WTC11 (cell line): Measurements from ENCODE around the gene RYR2. TPM values are rescaled to one million over a fixed set of nuclear protein-coding genes. Genes with fewer than 3 reads are reported as not detected.

Source experiments
- ATAC-seq: fragments of 200-7000 bp; cut with Tn5 transposase; 2 replicates; pipeline ENCODE4 v1.10.0; 2021; ENCODE audit warnings: mild to moderate bottlenecking, moderate library complexity
- CTCF ChIA-PET: fragments of 300-600 bp; sonication (Branson Sonifier 250); formaldehyde crosslinking; loops from one replicate; lab custom pipeline; 2021; ENCODE audit warnings: antibody characterized with exemption; lab: Charles Lee
- POLR2A ChIA-PET: fragments of 350-600 bp; sonication (Branson Sonifier 250); formaldehyde crosslinking; loops from one replicate; lab custom pipeline; 2021; ENCODE audit warnings: antibody characterized with exemption; lab: Charles Lee
- DNase-seq: peaks from one replicate; pipeline ENCODE4 v3.0.0; 2021; ENCODE audit warnings: low spot score
- H3K27ac Mint-ChIP-seq: 2 replicates; pipeline ENCODE4 v1.8.0; 2021; ENCODE audit warnings: mixed read lengths
- H3K27me3 Mint-ChIP-seq: 2 replicates; pipeline ENCODE4 v1.8.0; 2021; ENCODE audit warnings: low read depth, mild to moderate bottlenecking, moderate library complexity, mixed read lengths
- H3K36me3 Mint-ChIP-seq: 2 replicates; pipeline ENCODE4 v1.8.0; 2021; ENCODE audit warnings: mixed read lengths
- H3K4me1 Mint-ChIP-seq: 2 replicates; pipeline ENCODE4 v1.8.0; 2022; ENCODE audit warnings: mixed read lengths
- H3K4me3 Mint-ChIP-seq: 2 replicates; pipeline ENCODE4 v1.8.0; 2021; ENCODE audit warnings: mild to moderate bottlenecking, moderate library complexity, mixed read lengths
- H3K9me3 Mint-ChIP-seq: 2 replicates; pipeline ENCODE4 v1.8.0; 2021; ENCODE audit warnings: mixed read lengths
- ATF3 ChIP-seq: sonication (generic); formaldehyde crosslinking; conservative IDR thresholded peaks from 2 replicates; pipeline ENCODE4 v1.8.1; 2022; ENCODE audit warnings: mild to moderate bottlenecking, missing genetic modification reagents
- CREB1 ChIP-seq: sonication (generic); formaldehyde crosslinking; IDR thresholded peaks from 2 replicates; pipeline ENCODE4 v1.8.0; 2023; ENCODE audit warnings: mild to moderate bottlenecking, missing genetic modification reagents
- ESRRA ChIP-seq: sonication (generic); formaldehyde crosslinking; IDR thresholded peaks from 2 replicates; pipeline ENCODE4 v1.8.1; 2022; ENCODE audit warnings: mild to moderate bottlenecking, missing genetic modification reagents, borderline replicate concordance
- GABPB1 ChIP-seq: sonication (generic); formaldehyde crosslinking; IDR thresholded peaks from 2 replicates; pipeline ENCODE4 v1.8.1; 2023; ENCODE audit warnings: mild to moderate bottlenecking, missing genetic modification reagents
- GTF2I ChIP-seq: fragments of 250-450 bp; sonication (Bioruptor Pico); conservative IDR thresholded peaks from 2 replicates; pipeline ENCODE4 v1.4.0; 2021; ENCODE audit warnings: mild to moderate bottlenecking
- MLX ChIP-seq: sonication (generic); formaldehyde crosslinking; IDR thresholded peaks from 2 replicates; pipeline ENCODE4 v1.8.1; 2023; ENCODE audit warnings: mild to moderate bottlenecking, missing genetic modification reagents, moderate library complexity
- SMAD4 ChIP-seq: sonication (generic); formaldehyde crosslinking; IDR thresholded peaks from 2 replicates; pipeline ENCODE4 v1.8.0; 2022; ENCODE audit warnings: mild to moderate bottlenecking, missing genetic modification reagents
- STAT6 ChIP-seq: sonication (generic); formaldehyde crosslinking; conservative IDR thresholded peaks from 2 replicates; pipeline ENCODE4 v1.8.1; 2023; ENCODE audit warnings: mild to moderate bottlenecking, low read depth, missing genetic modification reagents, moderate library complexity
- TCF7 ChIP-seq: sonication (generic); formaldehyde crosslinking; IDR thresholded peaks from 2 replicates; pipeline ENCODE4 v1.8.0; 2022; ENCODE audit warnings: mild to moderate bottlenecking, low read depth, missing genetic modification reagents, moderate library complexity
- TP53 ChIP-seq: sonication (generic); formaldehyde crosslinking; IDR thresholded peaks from 2 replicates; pipeline ENCODE4 v1.8.1; 2023; ENCODE audit warnings: mild to moderate bottlenecking, missing genetic modification reagents
- USF2 ChIP-seq: sonication (generic); formaldehyde crosslinking; IDR thresholded peaks from 2 replicates; pipeline ENCODE4 v1.8.1; 2023; ENCODE audit warnings: mild to moderate bottlenecking, missing genetic modification reagents, moderate library complexity
- ZBTB21 ChIP-seq: sonication (generic); formaldehyde crosslinking; IDR thresholded peaks from 2 replicates; pipeline ENCODE4 v1.8.1; 2023; ENCODE audit warnings: mild to moderate bottlenecking, missing genetic modification reagents, borderline replicate concordance
- ZBTB43 ChIP-seq: sonication (generic); formaldehyde crosslinking; IDR thresholded peaks from 2 replicates; pipeline ENCODE4 v1.8.1; 2023; ENCODE audit warnings: mild to moderate bottlenecking, missing genetic modification reagents
- ZNF138 ChIP-seq: sonication (generic); formaldehyde crosslinking; conservative IDR thresholded peaks from 2 replicates; pipeline ENCODE4 v1.8.1; 2022; ENCODE audit warnings: mild to moderate bottlenecking, moderate library complexity, missing genetic modification reagents
- ZNF281 ChIP-seq: sonication (generic); formaldehyde crosslinking; IDR thresholded peaks from 2 replicates; pipeline ENCODE4 v1.8.0; 2023; ENCODE audit warnings: mild to moderate bottlenecking, missing genetic modification reagents
- ZNF317 ChIP-seq: sonication (generic); formaldehyde crosslinking; IDR thresholded peaks from 2 replicates; pipeline ENCODE4 v1.8.1; 2023; ENCODE audit warnings: low read depth, mild to moderate bottlenecking, moderate library complexity, missing genetic modification reagents, borderline replicate concordance
- ZSCAN18 ChIP-seq: fragments of 250-450 bp; sonication (Bioruptor Pico); IDR thresholded peaks from 2 replicates; pipeline ENCODE4 v2.1.2; 2022; ENCODE audit warnings: mild to moderate bottlenecking, moderate library complexity
- total RNA-seq: library from RNA; stranded (reverse); gene quantifications from 3 replicates; pipeline ENCODE4 v1.2.3, GENCODE V29; 2021

The RYR2 gene
- total RNA-seq, 1 experiment from 2014 or later, result 7.9 TPM

GRCh38 chr1:237702161-237702560 lies 660.2 kb downstream of the RYR2 start:
- Mint-ChIP-seq H3K4me3 (no peak overlapping the region), H3K27me3 (no peaks in the 10 kb centered on the region), H3K36me3 (no peaks in the 10 kb centered on the region; the same call in 1 of the 2 replicates), H3K9me3 (no peaks in the 10 kb centered on the region), H3K27ac (no peak overlapping the region), H3K4me1 (peaks cover 3% of the 10 kb centered on the region; the same call in 1 of the 2 replicates)
- CTCF ChIA-PET, result no interaction called here
- no peak for ATAC-seq
- POLR2A ChIA-PET, result no interaction called here
- no peak for DNase-seq
- TF ChIP-seq ESRRA (CRISPR knock-in tag) (no peak), ZBTB21 (no peak), ZSCAN18 (no peak), GABPB1 (CRISPR knock-in tag) (no peak)

GRCh38 chr1:237705462-237705861 lies 663.5 kb downstream of the RYR2 start:
- H3K9me3 Mint-ChIP-seq, result no peaks in the 10 kb centered on the region
- no peak for ATAC-seq
- ChIA-PET CTCF (no interaction called here), POLR2A (no interaction called here)
- no peaks in the 10 kb centered on the region for H3K4me1 Mint-ChIP-seq
- H3K4me3 Mint-ChIP-seq, result no peak overlapping the region
- no peak for DNase-seq
- no peak for TF ChIP-seq CREB1 (CRISPR knock-in tag)
- no peak for TF ChIP-seq ZNF138 (CRISPR knock-in tag)
- TF ChIP-seq ZNF281 (CRISPR knock-in tag), result no peak
- no peak for TF ChIP-seq MLX (CRISPR knock-in tag)
- TF ChIP-seq USF2 (CRISPR knock-in tag), result no peak
- no peak overlapping the region for H3K27ac Mint-ChIP-seq
- H3K36me3 Mint-ChIP-seq, result no peaks in the 10 kb centered on the region; the same call in 1 of the 2 replicates
- H3K27me3 Mint-ChIP-seq, result no peaks in the 10 kb centered on the region

GRCh38 chr1:237709355-237709754 lies 667.4 kb downstream of the RYR2 start:
- H3K9me3 Mint-ChIP-seq, result no peaks in the 10 kb centered on the region
- H3K36me3 Mint-ChIP-seq, result no peaks in the 10 kb centered on the region; the same call in 1 of the 2 replicates
- peaks cover 4% of the 10 kb centered on the region for H3K4me1 Mint-ChIP-seq
- H3K27ac Mint-ChIP-seq, result no peak overlapping the region
- TF ChIP-seq USF2 (CRISPR knock-in tag) (no peak), TP53 (CRISPR knock-in tag) (no peak), ZBTB43 (CRISPR knock-in tag) (no peak), TCF7 (CRISPR knock-in tag) (no peak), GTF2I (CRISPR knock-in tag) (no peak), STAT6 (no peak), ATF3 (CRISPR knock-in tag) (no peak), SMAD4 (CRISPR knock-in tag) (no peak), ZNF317 (CRISPR knock-in tag) (no peak)
- no peaks in the 10 kb centered on the region for H3K27me3 Mint-ChIP-seq
- CTCF ChIA-PET, result interaction anchor here (0.9 kb wide), 1 partner anchor 90 kb away, joined by 3 read pairs; no protein-coding TSS in a partner anchor
- ATAC-seq (no peak), DNase-seq (no peak)
- no peak overlapping the region for H3K4me3 Mint-ChIP-seq
- POLR2A ChIA-PET, result interaction anchor here (0.6 kb wide), 1 partner anchor 995 kb away, joined by 5 read pairs; no protein-coding TSS in a partner anchor
